ENCODE data around the gene RBM41.

The RBM41 gene

DNA sequence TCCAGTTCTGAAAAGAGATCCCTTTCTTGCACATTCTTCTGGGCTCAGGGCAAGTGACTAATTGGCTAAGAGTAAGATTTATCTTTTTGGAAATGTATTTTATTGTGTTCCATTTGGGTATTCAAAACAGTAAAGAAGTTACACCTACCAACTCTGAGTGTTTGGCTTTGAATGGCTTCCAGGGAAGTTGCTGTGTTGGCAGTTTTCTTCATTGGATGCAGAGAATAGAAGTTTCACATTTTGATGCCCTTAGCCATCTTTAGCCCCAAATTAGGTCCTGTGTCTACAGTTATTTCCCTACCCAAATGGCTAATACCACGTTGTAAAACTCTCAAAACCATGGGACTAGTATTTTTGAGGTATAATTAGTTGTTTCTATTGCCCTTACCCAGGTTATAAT lies 88.9 kb downstream of the RBM41 start:
- no peak for DNase-seq (ENCODE audit: low read depth, low spot score)

DNA sequence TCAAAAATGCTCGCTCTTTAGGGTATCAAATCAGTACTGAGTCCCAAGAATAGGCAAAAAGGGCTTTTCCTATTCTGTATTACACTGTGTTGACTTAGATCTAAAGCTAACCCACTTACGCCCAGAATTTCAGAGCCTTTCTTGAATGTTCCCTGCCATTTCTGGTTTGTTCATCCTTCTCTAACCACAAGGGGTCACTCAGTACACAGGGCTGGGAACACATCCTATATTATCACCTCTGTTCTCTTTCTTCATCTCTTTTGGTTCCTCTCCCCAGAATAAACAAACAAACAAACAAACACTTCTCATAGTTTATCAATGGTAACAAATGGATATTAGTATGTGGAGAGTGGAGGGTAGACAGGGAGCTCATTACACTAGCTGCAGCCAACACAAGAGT lies 93.1 kb downstream of the RBM41 start:
- DNase-seq (ENCODE audit: low read depth, low spot score): no peak

DNA sequence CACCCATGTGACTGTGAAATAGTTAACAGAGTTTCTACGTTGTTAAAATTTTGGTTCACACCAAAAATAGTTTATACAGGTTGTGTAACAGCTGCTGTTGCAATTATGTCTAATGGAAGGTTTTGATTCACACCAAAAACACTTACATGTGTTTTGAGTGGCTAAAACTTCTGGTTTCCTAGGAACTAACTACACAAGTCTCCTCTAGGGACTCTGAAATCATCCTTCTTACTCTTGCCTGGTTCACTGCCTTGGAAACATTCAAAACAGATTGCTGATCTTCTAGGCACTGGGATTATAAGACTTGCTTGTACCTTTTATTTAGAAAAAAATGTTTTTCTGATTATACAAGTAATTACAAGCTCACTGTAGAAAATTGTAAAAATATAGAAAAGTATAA lies 103.7 kb downstream of the RBM41 start:
- DNase-seq (ENCODE audit: low read depth, low spot score): no peak
